Spleen (tissue), 7 donors: ENCODE results near the gene ORC6.

ENCODE experiments used
- POLR2AphosphoS5 ChIP-seq, 3 donors: sonication (generic); formaldehyde crosslinking; IDR thresholded peaks; one replicate each; pipeline ENCODE4 v1.5.1; 2017; ENCODE audit warnings: antibody characterized with exemption in 3 of 3
- TF ChIP-seq, protein P1 (sequence below), 11 experiments: fragments of 200-600 bp in 7 of 11; fragments of 450-650 bp in 4 of 11; sonication (generic) in 4 of 11; IDR thresholded peaks in 8 of 11; conservative IDR thresholded peaks in 3 of 11; 1 replicate in 7 of 11; 2 replicates in 4 of 11; pipeline versions ENCODE4 v1.4.0 to v1.8.0; 2016 to 2021; ENCODE audit warnings: antibody characterized with exemption in 11 of 11, inconsistent platforms in 4 of 11, mild to moderate bottlenecking in 1 of 11
- donor health status: DM: no; HTN: no; CAD: no; lungs with moderate emphysema.
- donor health status: DM: no; HTN: no; CAD: no.
- donor health status: DM: no; HTN: no; CAD: no.

DNA sequence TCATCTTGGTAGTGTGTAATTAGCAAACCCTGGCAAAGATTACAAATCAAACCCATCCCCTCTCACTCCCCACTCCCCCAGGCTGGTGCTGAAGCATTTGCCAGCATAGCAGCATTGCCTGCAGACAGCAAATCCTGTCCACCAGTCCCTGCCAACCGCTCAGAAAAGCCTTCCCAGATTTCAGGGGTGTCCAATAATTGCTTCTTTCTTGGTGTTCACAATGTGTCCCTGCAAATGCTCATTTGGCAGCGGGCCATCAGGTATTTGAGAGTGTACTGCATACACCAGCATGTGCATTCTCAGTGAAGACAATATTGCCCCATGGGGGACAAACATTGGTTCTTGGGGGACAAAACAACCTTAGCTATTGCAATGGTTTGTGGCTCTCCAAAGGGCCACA is 28.2 kb downstream of the ORC6 start:
- TF ChIP-seq, protein P1, sequence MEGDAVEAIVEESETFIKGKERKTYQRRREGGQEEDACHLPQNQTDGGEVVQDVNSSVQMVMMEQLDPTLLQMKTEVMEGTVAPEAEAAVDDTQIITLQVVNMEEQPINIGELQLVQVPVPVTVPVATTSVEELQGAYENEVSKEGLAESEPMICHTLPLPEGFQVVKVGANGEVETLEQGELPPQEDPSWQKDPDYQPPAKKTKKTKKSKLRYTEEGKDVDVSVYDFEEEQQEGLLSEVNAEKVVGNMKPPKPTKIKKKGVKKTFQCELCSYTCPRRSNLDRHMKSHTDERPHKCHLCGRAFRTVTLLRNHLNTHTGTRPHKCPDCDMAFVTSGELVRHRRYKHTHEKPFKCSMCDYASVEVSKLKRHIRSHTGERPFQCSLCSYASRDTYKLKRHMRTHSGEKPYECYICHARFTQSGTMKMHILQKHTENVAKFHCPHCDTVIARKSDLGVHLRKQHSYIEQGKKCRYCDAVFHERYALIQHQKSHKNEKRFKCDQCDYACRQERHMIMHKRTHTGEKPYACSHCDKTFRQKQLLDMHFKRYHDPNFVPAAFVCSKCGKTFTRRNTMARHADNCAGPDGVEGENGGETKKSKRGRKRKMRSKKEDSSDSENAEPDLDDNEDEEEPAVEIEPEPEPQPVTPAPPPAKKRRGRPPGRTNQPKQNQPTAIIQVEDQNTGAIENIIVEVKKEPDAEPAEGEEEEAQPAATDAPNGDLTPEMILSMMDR (IDR thresholded peaks at IDR 0.05 in 8 of 11, conservative IDR thresholded peaks at IDR 0.05 in 3 of 11), result no peak
- no peak for TF ChIP-seq POLR2AphosphoS5 (IDR thresholded peaks at IDR 0.05)
